GM19463 (cell line): ENCODE results near the gene SNX2.
"Not testable (repeated sequence)": the region's sequence is repeated elsewhere in the genome, so short reads cannot be mapped to it uniquely, and the experiment has no call there.

ENCODE experiments used
- ATAC-seq: cut with Tn5 transposase; IDR thresholded peaks from one replicate; pipeline ENCODE4 v1.9.1; 2021; ENCODE audit warnings: mild to moderate bottlenecking, moderate library complexity; ENCODE audit not compliant: unreplicated experiment

SNX2 gene

DNA sequence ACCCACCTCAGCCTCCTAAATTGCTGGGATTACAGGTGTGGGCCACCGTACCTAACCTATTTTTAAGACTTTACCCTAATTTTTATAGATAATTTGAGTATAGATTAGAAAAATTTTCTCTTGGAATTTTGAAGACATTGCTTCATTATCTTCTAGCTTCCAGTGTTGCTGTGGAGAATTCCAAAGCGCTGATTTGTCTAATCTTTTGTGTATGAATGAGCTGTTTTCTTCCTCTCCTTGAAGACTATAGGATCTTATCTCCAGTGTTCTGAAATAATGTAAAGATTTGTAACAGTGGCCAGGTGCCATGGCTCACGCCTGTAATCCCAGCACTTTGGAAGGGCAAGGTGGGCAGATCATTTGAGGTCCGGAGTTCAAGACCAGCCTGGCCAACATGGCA, 64.9 kb downstream of the SNX2 start:
- no peak for ATAC-seq

DNA sequence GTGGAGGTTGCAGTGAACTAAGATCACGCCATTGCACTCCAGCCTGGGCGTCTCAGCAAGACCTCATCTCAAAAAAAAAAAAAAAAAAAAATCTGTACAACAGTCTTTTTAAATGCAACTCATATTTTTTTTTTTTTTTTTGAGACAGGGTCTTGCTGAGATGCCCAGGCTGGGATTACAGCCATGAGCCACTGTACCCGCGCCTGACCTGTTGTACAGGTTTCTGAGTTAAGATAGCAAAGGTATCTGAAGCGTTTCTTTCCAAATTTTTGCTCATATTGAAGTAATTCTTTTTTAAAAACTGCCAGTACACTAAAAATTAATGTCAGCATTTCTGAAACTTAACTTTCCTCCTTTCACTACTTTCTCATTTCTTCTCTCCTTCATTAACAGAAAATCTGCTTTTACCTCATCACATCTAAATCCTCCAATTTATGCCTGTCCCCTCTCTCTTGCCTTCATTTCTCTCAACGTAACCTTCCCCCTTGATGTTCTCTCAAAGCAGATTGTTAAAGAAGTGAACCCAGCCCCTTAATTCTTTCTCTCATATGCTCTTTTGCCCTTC, 67.2 kb downstream of the SNX2 start:
- ATAC-seq: no peak

DNA sequence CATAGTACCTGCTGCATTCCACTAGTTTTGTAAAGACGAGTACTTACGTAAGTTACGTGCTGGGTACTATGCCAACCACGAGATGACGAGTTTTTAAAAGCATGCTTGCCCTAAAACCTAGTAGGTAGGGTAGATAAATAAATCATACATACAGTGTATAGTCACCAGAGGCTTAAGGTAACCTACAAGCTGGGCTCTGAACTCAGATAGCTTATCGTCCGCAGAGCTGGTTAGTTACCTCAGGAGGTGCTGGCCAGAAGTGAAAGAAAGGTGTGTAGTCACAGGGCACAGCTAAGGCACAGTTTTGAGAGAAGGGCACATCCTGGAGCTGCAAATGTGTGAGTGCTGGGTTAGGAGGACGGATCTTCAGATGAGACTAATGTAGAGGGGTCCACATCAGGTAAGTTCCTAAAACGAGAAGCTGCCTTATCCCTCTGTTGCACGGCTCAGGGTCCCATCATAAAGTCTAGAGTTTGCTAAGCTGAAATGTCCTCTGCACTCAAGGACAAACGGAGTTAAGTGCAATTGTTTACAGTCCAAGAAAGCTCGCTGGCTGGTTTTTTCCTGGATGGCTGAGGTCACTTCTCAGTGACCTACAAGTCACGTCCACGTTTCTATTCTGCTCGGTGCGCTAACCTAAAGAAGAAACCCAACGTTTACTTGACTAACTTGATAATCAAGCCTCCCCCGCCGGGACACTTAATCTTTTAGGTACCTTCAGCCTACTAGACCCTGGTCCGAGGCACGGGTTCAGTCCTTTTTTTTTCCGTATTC, 69.4 kb downstream of the SNX2 start:
- no peak for ATAC-seq

DNA sequence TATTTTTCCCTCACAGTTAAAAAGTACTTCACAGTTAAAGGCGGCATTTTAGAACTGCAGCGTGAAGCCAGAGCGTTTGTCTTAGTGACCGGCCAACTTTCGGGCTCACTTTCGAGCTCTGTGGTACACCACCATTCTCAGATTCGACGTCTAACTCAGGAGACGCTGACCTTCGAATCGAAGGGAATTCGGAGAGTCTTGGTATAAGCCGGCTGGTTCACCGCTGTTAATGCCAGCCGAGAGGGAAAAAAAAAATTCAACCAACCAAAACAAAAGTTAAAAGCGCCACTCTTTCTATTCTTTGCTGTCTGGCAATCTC, 70.0 kb downstream of the SNX2 start:
- ATAC-seq: peak; percentile 31

DNA sequence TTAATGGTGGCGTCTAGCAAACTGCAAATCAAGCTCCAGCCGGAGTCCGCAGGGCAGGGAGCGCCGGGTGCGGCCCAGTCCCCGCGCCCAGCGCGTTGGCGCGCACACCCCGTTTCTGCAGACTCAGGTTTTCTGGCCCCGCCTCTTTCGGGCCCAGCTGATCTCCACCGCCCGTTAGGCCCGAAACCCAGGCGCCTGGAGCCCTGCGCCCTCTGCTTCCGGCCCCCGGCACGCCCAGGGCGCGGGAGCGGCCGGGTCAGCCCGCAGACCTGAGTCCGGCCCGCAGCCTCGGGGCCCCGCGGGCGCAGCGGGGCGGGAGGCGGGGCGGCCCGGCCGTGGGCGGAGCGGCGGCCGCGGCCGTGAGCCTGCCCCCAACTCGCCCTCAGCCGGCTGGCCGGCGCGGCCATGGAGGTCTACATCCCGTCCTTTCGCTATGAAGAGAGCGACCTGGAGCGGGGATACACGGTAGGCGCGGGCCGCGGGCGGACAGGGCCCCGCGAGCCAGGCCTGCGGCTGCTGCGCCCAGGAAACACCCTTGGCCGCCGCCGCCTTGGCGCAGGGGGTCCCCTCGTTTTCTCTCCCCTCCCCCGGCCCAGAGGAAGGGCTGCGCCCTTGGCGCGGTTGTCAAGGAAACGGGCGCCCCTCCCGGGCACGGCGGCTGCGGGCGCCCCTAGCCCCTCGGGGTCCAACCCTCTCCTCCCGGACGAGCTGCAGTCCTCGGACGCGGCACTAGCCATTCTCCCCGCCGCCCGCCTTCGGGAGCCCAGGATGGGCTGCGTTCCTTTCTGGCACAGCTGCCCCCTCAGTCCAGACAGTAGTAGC, 70.6 kb downstream of the SNX2 start, which contains the start of gene SNX24:
SNX24 (plus strand) TSS at position 385 of the 822 bp plus-strand sequence; CDS start at position 406, 21 bp downstream.
- peak; percentile 79 for ATAC-seq

DNA sequence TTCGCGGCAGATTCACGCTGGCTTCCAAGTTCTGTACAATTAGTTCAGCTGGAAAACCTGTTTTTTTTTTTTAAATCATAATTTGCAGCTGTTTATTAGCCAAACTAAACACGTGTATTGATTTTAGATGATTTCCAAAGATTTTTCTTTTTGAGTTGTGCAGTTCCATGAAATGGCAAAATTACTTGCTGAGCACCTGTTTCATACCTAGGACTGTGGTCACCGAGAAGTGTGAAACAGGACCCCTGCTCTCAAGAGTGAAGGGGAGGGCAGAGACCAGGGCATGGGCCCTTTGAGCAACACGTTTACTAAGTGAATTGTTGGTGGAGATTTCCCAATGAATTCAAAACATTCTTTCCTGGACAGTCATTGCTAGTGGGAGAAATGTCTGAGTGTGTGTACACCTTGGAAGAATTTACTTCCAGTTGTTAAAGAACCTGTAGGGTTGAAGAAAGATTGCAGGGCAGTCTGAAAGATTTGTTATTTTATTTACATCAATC, 71.2 kb downstream of the SNX2 start:
- no peak for ATAC-seq

DNA sequence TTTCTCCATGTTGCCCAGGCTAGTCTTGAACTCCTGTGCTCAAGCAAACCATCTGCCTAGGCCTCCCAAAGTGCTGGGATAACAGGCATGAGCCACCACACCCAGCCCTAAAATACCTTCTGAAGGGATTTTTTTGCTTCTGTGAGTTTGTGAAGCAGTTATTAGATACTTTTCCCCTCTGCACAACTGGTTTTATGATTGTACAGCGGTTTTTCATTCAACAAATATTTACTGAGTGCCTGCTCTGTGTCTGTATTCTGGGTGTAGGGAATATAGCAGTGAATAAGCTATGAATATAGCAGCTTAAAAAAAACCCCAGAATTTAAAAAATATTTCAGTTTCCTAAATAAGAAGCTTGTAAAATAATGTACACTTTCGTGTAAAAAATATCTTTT, 72.8 kb downstream of the SNX2 start:
- no peak for ATAC-seq

DNA sequence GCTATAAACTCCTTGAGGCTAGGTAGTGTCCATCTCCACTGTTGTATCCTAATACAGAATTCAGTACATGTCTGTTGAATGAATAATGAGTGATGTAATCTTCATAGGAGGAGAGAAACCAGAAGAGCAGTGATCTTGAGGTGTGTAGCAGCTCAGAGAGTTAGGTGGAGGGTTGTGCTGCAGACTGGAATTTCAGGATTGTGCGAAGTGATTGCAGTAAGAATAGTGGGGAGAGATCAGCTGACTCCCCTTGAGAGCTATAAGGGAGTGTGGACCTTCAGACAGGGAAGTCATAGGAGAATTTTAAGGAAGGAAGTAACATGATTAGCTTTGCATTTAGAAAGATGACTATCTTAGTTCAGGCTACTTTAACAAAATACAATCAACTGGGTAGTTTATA, 74.9 kb downstream of the SNX2 start:
- ATAC-seq: no peak

DNA sequence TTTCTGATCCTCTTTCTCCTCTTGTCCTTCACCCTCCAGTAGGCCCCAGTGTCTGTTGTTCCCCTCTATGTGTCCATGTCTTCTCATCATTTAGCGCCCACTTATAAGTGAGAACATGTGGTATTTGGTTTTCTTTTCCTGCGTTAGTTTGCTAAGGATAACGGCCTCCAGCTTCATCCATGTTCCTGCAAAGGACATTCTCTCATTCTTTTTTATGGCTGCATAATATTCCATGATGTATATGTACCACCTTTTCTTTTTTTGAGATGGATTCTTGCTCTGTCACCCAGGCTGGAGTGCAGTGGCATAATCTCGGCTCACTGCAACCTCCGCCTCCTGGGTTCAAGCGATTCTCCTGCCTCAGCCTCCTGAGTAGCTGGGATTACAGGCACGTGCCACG, 82.7 kb downstream of the SNX2 start:
- not testable (repeated sequence) for ATAC-seq

DNA sequence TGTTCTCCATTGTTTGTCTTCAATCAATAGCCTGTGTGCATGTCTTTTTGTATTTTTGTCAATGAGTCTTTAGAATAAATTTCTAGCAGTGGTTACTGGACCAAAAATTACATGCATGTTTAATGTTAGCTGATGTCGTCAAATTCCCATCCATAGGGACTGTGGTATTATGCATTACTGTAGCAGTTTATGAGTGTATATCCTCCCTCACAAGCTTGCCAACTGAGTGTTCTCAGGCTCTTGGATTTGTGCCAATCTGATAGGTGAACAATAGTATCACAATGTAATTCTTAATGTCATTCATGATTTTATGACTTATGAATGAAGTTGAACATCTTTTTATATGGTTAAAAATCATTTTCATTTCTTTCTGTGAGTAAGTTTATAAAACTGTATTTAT, 83.6 kb downstream of the SNX2 start:
- ATAC-seq: no peak

DNA sequence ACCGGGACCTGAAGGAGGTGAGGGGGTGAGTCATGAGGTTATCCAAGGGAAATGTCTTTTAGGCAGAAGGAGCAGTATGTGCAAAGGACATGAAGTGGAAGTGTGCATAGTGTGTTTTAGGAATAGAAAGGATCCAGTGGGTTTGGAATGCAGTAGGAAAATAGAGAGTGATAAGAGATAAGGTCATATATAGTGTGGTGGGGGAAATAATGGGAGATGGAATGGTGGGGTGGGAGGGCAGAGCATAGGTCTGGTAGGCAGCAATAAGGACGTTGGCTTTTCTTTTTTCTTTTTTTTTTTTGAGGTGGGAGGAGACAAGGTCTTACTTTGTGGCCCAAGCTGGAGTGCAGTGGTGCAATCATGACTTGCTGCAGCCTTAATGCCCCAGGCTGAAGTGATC, 88.4 kb downstream of the SNX2 start:
- no peak for ATAC-seq

DNA sequence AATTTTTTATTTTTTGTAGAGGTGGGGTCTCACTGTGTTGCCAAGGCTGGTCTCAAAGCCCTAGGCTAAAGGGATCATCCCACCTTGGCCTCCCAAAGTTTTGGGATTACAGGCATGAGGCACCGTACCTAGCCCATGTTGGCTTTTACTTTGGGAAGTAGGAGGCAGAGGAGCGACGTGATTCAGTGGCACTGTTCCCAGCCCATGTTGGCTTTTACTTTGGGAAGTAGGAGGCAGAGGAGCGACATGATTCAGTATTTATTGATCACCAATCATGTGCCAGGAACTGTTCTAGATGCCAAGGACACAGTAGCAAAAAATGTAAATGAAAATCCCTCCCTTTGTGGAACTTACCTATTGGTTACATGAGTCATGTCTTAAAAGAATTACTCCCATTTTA, 88.8 kb downstream of the SNX2 start:
- ATAC-seq: no peak

DNA sequence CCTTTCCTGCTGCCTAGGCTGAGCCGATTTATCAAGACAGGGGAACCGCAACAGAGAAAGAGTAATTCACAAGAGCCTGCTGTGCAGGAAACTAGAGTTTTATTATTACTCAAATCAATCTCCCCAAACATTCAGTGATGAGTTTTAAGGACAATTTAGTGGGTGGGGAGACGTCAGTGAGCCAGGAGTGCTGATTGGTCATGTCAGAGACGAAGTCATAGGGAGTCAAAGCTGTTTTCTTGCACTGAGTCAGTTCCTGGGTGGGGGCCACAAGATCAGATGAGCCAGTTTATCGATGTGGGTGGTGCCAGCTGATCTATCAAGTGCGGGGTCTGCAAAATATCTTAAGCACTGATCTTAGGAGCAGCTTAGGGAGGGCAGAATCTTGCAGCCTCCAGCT, 89.5 kb downstream of the SNX2 start:
- ATAC-seq: no peak

DNA sequence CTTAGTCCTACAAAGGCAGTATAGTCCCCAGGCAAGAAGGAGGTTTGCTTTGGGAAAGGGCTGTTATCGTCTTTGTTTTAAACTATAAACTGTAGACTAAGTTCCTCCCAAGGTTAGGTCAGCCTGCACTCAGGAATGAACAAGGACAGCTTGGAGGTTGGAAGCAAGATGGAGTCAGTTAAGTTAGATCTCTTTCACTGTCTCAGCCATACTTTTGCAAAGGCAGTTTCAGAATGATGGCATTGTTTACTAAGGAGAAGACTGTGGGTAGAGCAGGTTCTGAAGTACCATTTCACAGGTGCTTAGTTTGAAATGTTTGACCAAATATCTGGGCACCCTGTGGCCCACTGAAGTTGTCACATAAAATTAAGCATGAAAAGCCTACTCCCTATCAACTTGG, 90.0 kb downstream of the SNX2 start:
- no peak for ATAC-seq

DNA sequence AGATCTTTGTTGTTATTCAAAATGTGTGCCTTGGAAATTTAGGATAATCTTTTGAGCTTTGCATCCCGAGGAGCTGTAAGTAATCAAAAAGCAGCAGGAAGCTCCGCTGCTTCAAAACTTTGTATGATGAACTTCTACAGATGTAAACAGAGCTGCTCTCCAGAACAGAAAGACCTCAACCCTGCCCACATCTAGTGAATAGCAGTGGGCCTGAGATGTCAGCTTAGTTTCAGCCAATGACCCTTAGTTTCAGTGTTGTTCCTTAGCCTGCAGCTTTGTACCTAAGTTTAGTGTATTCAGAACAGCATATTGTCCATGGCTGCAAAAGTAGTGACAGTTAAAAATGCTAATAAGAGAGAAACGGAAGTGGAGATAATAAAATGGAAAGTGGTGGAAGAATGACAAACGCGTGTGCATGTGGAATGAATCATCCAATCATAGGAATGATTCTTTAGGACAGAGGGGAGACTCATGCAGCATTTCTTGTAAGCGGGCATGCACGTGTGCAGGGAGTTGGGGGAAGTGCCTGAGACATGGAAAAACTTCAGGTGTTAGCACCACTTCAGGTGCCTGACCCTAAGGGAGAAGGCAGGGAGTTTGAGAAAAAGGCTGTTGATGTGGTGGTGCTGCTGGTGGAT, 95.5 kb downstream of the SNX2 start:
- ATAC-seq: no peak

DNA sequence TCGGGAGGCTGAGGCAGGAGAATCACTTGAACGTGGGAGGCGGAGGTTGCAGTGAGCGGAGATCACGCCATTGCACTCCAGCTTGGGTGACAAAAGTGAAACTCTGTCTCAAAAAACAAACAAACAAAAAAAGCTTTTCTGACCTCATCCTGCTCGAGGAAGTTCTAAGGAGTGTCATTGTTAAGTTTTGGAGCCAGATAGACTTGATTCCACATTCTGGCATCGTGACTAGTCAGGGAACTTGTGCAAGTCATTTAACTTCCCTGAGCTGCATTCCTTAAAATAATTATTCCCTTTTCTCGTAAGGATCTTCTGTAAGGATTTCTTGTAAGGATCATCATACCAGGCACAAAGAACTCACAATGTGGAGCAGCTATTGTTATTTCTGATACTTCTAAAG, 96.8 kb downstream of the SNX2 start:
- no peak for ATAC-seq

DNA sequence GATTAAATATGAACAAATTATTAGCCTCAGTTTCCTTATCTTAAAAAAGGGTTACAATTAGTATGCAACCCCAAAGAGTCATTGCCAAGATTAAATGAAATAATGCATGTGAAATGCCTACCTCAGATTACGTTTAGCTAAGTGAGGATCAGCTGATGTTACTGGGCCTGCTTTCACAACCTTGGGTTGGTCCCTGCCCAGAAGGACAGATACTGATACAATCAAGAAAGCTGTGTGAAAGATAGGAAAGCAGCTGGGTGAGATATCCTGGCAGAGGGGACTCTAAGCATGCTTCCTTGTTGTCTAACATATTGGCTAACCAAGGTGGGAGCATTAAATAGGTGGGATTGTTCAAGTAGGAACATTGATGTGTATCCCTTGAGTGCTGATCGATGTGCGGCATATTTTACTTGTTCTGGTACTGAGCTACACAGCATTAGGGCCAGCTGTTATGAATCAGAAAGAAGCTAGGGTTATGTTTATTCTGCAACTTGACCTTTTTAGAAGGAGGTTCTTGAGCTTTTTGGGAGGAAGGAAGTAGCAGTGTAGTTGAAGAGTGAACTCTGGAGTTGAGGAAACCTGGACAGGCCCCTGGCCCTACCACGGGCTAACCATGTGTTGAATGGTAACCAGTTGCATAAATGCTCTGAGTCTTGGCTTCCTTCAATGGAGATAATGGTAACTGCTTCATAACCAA, 99.4 kb downstream of the SNX2 start:
- no peak for ATAC-seq

DNA sequence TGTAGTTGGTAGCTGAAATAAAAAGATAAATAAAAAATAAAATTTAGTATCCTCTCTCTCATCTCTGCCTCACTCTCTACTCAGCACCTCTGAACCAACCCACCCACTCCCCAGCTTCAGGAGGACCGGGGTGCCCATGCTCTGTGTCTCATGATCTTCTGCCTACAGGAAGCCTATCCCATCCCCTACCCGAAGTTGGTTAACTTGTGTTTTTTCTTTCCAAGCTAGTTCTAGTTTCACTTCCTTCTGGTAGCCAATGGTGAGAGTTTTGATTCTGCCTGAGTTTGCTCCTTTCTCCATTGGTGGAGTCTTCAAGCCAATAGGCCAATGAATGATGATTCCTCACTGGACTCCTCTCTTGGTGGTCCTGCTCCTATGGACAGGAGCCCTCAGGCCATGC, 102.6 kb downstream of the SNX2 start:
- peak; percentile 41 for ATAC-seq

DNA sequence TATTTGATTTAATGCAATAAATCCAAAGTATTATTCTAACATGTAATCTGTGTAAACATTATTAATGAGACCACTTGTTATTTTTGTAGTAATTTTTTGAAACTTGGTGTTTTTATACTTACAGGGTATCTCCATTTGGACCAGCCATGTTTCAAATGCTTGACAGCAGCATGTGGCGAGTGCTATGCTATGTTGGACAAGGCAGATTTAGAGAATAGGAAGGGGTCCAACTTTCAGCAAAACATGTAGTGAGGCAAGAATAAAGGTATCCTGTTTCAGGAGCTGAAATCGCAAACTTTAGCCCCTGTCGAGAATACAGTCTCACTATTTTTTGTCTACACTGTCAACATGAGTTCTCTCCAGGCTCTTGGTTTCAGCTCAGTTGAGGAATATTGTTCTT, 104.2 kb downstream of the SNX2 start:
- no peak for ATAC-seq
